HG03108 (cell line): ENCODE results near the gene SKI.

Experiments
- ATAC-seq: cut with Tn5 transposase; IDR thresholded peaks from one replicate; pipeline ENCODE4 v1.9.1; 2021; ENCODE audit warnings: moderate library complexity; ENCODE audit not compliant: unreplicated experiment

The SKI gene

GRCh38 chr1:2209400-2210083 is 18.6 kb upstream of the SKI start:
- ATAC-seq: no peak

DNA sequence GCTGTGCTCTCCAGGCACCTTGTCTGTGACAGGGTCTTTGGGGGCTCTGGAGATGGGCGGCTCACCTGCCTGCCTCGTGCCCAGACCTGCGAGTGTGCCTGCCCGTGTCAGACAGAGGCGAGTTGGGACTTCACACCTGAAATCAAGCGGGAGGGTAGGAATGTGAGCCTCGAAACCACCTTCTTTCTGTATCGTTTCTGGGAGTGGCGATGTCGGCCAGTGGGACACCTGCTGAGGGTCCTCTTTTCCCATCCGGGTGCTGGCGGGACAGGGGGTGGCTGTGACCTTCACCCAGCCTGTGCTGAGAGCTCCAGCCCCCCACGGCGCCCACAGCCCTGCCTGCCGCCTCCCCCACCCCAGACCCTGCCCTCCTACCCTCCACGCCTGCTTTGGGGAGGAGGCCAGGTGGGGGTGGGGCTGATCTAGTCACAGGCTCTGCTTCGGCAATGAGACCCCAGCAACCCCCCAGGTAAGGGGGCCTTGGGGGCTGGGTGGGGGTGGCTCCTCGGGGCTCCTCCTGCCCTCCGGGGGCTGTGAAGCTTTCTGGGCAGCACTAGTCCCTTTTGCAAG is 17.9 kb upstream of the SKI start:
- no peak for ATAC-seq

DNA sequence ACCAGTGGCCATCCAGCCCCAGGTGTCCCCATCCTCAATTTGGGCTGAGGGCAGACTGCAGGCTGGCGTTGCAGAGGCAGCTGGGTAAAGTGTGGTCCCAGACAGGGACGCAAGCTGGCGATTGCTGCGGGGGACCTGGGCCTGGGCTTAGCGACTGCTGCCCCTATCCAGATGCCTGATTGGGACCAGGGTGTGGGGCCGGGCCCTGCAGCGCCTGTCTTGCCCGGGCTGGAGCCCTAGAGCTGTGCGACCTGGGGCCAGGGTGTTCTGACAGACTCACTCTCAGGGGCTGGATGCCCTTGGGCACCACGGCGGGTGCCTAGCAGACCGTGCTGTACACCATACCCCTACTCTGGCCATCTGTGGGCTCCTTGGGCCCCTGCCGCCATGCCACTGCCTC is 17.3 kb upstream of the SKI start:
- ATAC-seq: no peak

GRCh38 chr1:2212274-2212531 is 15.9 kb upstream of the SKI start:
- no peak for ATAC-seq

DNA sequence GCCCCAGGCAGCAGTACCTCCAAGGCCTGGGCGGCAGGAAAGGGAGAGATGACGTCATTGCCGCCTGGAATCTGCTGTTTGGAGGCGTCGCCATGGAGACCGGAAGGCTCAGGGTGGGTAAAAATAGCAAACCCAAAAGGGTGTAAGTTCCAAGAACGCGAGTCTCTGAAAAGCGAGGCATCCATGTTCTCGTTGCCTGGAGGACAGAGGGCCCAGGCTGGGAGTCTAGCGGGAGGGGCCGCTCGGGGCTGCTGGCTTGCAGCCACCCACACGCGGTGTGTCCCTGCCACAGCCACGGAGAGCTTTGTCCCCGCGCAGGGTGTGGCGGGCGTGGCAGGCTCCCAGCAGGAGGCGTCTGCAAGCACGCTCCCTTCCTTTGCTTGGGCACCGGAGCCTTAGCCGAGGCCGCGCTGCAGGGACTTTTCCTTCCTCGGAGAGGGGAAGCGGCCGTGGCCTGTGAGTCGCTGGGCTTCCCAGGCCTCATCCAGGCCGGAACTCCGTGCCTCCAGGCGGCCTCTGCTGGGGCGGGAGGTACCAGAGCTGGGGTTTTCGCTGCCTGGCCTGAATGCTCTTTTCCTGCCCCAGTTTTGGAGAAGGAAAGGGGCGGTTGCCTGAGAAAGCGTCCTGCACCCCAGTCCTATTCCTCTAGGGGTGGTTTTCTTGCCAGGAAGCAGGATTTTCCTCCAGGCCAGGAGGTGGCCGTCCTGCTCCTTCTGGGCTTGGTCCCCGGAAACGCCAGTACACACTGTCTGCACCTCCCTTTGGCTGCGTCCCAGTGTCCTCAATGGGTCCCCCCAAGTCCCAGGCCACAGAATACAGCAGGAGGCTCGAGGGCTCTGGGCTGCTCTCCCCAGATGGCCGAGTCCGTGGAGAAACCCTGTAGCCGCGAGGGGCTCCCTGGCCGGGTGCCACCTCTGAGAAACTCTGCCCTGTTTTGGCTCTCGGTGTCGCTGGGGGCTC is 15.3 kb upstream of the SKI start:
- ATAC-seq: no peak

DNA sequence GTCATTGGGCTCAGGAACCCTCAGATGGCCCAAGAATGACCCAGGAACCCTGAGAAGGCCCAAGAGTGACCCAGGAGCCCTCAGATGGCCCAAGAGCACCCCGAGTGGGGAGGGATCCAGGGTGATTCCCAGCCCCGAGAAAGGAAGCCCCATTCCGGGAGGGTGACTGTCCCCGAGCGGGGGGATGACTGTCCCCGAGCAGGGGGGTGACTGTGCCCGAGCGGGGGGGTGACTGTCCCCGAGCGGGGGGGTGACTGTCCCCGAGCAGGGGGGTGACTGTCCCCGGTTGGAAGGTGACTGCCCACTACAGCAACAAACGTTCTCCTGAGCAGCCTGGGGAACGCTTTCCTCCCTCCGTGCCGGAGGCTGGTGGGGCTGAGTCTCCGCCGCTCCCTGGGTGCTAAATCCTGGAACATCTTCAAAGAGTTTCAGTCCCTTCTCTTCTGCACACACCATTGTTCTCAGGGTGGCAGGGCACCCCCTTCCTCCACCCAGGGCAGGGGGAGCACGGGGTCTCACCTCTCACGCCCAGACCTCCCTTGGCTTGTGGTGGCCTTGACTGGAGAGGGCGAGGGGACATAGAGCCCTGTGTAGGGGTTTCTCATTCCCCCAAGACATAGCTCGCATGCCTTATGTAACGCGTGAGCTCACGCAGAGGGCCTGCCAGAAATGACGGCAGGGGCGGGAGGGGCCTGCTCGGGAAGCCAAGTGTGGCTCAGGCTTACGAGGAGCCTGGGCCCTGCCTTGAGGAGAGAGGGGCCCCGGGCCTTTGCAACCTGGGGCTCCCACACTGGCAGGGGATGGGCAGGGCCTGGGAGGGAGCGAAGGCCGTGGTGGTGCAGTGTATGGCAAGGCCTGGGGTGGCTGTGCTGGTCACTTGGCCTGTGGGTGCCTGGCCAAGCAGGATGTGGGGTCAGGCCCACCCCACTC is 14.3 kb upstream of the SKI start:
- no peak for ATAC-seq

DNA sequence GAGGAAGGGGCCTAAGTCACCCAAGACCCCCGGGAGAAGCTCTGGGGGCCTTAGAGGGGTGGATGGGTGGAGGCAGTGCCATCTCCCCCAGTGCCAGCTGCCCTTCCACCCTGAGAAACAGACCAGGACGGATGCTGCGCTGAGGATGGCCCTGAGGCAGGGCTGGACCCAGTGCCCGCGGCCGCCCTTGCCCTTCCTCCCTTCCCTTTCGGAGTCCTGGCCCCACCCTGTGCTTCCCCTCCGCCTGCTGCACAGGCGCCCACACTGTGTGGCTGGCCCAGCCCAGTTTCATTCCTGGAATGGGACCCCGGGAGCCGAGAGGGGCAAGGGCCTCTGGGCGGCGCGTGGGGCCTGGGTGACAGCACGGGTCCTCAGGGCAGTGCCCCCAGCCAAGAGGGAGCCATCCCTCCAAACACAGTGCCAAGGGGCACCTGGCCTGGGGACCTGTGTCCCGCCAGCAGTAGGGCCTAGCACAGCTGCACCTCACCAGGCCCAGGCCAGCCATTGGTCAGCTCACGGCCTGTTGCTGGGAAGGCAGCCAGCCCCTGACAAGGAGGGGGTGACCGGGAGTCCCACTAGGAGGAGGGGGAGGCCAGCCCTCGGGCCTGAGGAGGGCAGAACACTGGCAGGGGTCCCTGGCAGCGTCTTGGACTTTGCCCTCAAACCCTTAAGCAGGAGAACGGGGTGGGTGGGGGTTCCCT is 13.4 kb upstream of the SKI start:
- ATAC-seq: no peak

GRCh38 chr1:2215329-2215728 is 12.8 kb upstream of the SKI start:
- ATAC-seq: no peak

- no peak for ATAC-seq
These were observed 12.0 kb upstream of the SKI start for GRCh38 chr1:2215909-2216766.

GRCh38 chr1:2216767-2217058 is 11.4 kb upstream of the SKI start:
- no peak for ATAC-seq

DNA sequence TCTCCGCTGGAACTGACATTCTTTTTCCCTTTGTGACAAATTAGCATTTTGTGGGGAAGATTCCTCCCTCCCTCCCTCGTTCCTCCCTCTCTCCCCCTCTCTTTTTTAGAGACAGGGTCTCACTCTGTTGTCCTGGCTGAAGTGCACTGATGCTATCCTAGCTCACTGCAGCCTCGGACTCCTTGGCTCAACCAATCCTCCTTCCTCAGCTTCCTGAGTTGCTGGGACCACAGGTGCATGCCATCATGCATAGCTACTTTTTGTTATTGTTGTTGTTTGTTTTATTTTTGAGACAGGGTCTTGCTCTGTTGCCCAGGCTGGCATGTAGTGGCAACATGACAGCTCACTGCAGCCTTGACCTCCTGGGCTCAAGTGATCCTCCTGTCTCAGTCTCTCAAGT is 6.8 kb upstream of the SKI start:
- no peak for ATAC-seq

- ATAC-seq: no peak
These were observed 3.9 kb upstream of the SKI start for GRCh38 chr1:2224170-2224584.

GRCh38 chr1:2224631-2225428 is 3.3 kb upstream of the SKI start:
- ATAC-seq: no peak

DNA sequence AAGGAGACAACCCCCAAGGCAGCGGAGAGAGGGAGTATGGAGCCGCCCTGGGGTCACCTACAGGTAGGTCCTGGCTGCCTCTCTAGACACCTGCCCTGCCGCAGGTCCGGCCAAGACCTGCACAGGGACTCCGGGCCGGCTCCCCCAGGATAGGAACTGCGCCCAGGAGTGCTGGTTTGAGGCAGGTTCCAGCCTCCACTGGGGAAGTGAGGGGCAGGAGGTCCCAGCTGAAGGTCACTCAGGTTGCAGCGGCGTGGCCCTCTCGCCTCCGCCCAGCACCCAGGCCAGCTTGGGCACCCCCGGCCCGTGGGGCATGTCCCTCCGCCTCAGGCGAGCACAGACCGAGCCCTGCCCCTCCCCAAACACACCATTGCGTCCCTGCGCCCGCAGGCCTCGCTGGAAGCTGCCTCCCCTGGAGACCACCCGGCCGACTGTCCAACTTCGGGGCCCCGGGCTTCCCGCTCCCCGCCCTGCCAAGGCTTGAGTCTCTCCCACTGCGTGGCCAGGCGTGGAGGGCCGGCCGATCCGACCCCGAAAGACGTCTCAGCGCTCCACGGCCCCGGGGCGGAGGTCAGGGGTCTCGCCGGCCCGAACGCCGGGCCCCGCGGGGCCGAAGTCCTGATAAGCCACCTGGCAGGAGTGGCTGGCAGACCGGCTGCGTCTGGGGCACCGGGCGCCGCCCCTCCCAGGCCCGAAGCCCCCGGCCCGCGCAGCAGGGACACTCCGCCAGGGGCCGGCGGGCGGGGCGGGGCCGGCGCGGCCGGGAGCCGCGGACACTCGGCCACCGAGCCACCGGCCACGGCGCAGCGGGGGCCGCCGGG is 1.4 kb upstream of the SKI start:
- ATAC-seq: peak; percentile 2

DNA sequence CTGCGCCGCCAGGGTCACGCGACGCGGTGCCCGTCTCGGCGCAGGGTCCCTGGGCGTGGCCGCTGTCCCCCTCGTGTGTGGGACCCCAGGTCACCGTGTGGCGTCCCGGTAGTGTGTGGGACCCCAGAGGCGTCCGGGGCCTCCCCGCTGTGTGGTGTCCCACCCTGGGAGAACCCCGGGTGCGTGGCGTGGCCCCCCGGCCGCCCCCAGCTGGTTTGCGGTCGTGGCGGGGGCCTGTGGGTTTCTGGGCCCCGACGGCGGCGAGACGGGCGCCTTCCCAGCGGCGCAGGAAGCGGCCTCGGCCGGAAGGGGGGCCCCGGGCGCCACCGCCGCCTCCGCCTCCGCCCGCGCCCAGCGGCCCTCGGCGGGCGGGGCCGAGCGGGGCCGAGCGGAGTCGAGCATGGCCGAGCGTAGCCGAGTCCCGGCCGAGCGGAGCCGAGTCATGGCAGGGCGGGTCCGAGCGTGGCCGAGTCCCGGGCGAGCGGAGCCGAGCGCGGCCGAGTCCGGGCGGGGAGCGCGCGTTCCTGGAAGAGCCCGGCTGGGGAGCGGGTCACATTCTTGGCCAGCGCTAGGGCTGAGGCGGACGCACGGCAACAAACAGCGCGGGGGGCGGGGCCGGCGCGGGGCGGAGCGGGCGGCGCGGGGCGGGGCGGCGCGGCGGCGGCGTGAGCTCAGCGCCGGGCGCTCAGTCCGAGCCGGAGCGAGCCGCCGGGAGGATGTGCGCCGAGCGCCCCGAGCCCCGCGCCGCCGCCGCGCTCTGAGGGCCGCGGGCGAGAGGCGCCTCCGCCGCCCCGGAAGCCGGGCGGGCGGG is 568 bp upstream of the SKI start:
- peak; percentile 78 for ATAC-seq

- no peak for ATAC-seq
These were observed 546 bp downstream of the SKI start for GRCh38 chr1:2228694-2229036.
